RWPE1 (cell line): ENCODE measurements around the gene BLTP3A.
"Not testable (repeated sequence)": the region's sequence is repeated elsewhere in the genome, so short reads cannot be mapped to it uniquely, and the experiment has no call there.

ENCODE experiments used
- CTCF ChIA-PET: fragments of 350-600 bp; sonication (Branson Sonifier 250); formaldehyde crosslinking; extraction: SDS; loops from one replicate; lab custom pipeline; 2021; lab: Yijun Ruan, JAX
- POLR2A ChIA-PET: fragments of 400-600 bp; formaldehyde crosslinking; extraction: SDS; loops from one replicate; lab custom pipeline; 2020; ENCODE audit warnings: antibody characterized with exemption; ENCODE audit not compliant: low non-redundant PET; lab: Yijun Ruan, JAX
- DNase-seq: peaks from one replicate; pipeline ENCODE4 v3.0.0; 2012; ENCODE audit warnings: low spot score
- H3K27ac ChIP-seq: fragments of 450-650 bp; 2 replicates; pipeline ENCODE4 v1.5.1; 2017
- CTCF ChIP-seq: fragments of 450-650 bp; conservative IDR thresholded peaks from 2 replicates; pipeline ENCODE4 v1.5.1; 2017; ENCODE audit warnings: low read depth, mild to moderate bottlenecking

BLTP3A gene

GRCh38 chr6:34799547-34799946 is 7.7 kb downstream of the BLTP3A start:
- H3K27ac ChIP-seq: no peak overlapping the region
- POLR2A ChIA-PET: no interaction called here
- CTCF ChIA-PET: interaction anchor here (0.5 kb wide), 1 partner anchor 384 kb away, joined by 4 read pairs; no protein-coding TSS in a partner anchor
- TF ChIP-seq CTCF: no peak
- no peak for DNase-seq

- CTCF ChIA-PET: interaction anchor here (0.6 kb wide), 1 partner anchor 15 kb away, joined by 3 read pairs; no protein-coding TSS in a partner anchor
- POLR2A ChIA-PET: interaction anchor here (0.6 kb wide), 1 partner anchor 35 kb away, joined by 3 read pairs; no protein-coding TSS in a partner anchor
Measured at GRCh38 chr6:34804543-34804942, 12.7 kb downstream of the BLTP3A start.

GRCh38 chr6:34805074-34805473 is 13.2 kb downstream of the BLTP3A start:
- DNase-seq, H3K27ac ChIP-seq: not testable (repeated sequence)
- CTCF ChIA-PET: interaction anchor here (0.7 kb wide), 2 partner anchors 21 to 1625 kb away, joined by 4 to 9 read pairs; no protein-coding TSS in a partner anchor
- POLR2A ChIA-PET: interaction anchor here (0.6 kb wide), 1 partner anchor 34 kb away, joined by 3 read pairs; no protein-coding TSS in a partner anchor

More at GRCh38 chr6:34804543-34804942, 12.7 kb downstream of the BLTP3A start:
- no peak overlapping the region for H3K27ac ChIP-seq
- no peak for DNase-seq
- TF ChIP-seq CTCF: no peak

DNA sequence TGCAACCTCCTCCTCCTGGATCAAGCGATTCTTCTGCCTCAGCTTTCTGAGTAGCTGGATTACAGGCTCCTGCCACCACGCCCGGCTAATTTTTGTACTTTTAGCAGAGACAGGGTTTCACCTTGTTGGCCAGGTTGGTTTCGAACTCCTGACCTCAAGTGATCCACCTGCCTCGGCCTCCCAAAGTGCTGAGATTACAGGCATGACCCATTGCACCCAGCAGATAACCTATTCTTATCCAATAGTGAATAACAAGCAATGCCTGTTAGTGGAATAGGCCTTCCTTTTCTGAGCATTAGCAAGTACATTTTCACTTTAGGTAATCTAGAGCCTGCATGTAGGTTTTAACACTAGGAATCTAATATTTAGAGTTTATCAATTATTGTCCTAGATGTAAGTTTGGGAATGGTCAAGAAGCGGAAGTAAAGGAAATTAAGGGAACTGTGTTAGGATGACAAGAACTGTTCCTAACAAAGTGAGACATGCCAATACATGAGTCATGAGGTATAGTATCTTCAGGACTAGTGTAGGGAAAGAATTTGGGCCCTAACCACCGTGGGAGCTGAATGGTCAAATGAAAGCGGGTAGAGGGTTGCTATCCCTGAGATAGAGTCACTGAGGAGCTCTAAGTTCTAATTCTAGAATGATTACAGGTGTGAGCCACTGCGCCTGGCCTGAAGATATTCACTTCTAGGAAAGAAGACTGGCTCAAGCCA is 15.0 kb downstream of the BLTP3A start:
- ChIA-PET CTCF (interaction anchor here (0.6 kb wide), 1 partner anchor 34 kb away, joined by 3 read pairs; no protein-coding TSS in a partner anchor), POLR2A (no interaction called here)
- no peak overlapping the region for H3K27ac ChIP-seq
- TF ChIP-seq CTCF: no peak
- peak; percentile 55 for DNase-seq

- POLR2A ChIA-PET, DNase-seq, CTCF ChIA-PET, H3K27ac ChIP-seq: not testable (repeated sequence)
Measured at GRCh38 chr6:34808473-34808872, 16.6 kb downstream of the BLTP3A start.

DNA sequence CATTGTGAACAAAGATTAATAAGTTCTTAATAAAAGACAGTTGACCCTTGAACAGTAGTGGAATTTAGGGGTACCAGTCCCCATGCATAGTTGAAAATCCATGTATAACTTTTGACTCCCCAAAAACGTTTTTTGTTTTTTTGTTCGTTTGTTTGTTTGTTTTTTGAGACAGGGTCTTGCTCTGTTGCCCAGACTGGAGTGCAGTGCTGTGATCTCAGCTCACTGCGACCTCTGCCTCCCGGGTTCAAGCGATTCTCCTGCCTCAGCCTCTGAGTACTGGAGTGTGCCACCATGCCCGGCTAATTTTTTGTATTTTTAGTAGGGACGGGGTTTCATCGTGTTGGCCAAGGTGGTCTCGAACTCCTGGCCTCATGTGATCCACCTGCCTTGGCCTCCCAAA is 17.5 kb downstream of the BLTP3A start:
- DNase-seq, POLR2A ChIA-PET, CTCF ChIA-PET, H3K27ac ChIP-seq: not testable (repeated sequence)

DNA sequence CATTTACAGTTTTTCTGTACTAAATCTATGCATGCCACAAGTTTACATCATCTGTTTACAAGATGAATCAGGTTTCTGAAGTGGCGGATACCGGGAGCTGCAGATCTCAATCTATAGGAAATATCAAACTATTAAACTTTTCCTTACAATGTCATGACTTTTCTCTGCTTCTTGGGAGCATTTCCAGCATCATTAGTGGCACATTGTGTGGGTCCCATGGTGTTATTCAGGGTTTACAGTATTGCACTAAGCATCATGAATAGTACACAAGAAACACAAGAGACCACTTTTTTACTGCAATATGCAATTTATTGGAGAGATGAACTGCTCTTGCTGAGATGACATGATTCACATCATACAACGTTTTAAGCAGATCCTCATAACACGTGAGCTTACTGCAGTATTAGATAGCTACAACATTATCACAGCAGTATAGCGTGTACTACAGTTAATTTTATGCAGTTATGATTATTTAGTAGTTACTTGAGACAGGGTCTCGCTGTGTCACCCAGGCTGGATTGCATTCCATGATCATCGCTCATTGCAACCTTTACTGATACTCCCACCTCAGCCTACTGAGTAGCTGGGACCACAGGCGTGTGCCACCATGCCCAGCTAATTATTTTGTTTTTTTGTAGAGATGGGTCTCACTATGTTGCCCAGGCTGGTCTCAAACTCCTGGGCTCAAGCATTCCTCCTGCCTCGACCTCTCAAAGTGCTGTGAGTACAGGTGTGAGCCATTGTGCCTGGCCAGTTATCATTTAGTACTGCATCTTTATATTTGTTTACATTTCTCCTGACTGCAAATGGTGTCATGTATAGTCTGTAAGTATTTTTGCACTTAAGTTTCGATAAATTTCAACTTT is 18.4 kb downstream of the BLTP3A start:
- no peak for TF ChIP-seq CTCF
- no peak overlapping the region for H3K27ac ChIP-seq
- DNase-seq: no peak
- ChIA-PET POLR2A (interaction anchor here (0.9 kb wide), 1 partner anchor 78 kb away, joined by 3 read pairs; the partner anchor contains the start of gene TAF11), CTCF (no interaction called here)
